Stomach (tissue), 9 donors: Measurements from ENCODE around the gene KRT8. TPM values are rescaled to one million over a fixed set of nuclear protein-coding genes. Genes with fewer than 3 reads are reported as not detected.
"Not testable (repeated sequence)": the region's sequence is repeated elsewhere in the genome, so short reads cannot be mapped to it uniquely, and the experiment has no call there.

Experiments used
- DNase-seq, 2 donors: peaks; one replicate each; pipeline versions ENCODE4 v3.0.0 to v3.0.0-alpha.2; 2013 to 2019
- H3K27ac ChIP-seq, 5 donors: fragments of 200-600 bp in 4 of 5; sonication (generic) in 4 of 5; one replicate each; pipeline ENCODE4 v1.5.1; 2013 to 2019; ENCODE audit warnings: mild to moderate bottlenecking in 1 of 5, moderate library complexity in 1 of 5
- H3K27me3 ChIP-seq, 3 donors: fragments of 200-600 bp; sonication (generic); one replicate each; pipeline ENCODE4 v1.5.1; 2017 to 2019; ENCODE audit warnings: mixed run types in 1 of 3
- H3K36me3 ChIP-seq, 4 donors: fragments of 200-600 bp; sonication (generic); 1 replicate in 3 of 4; 2 replicates in 1 of 4; pipeline ENCODE4 v1.5.1; 2016 to 2019
- H3K4me1 ChIP-seq, 4 donors: fragments of 200-600 bp; sonication (generic); one replicate each; pipeline ENCODE4 v1.5.1; 2016 to 2019
- H3K4me3 ChIP-seq, 4 donors: fragments of 200-600 bp; sonication (generic) in 3 of 4; one replicate each; pipeline ENCODE4 v1.5.1; 2016 to 2019; ENCODE audit warnings: mild to moderate bottlenecking in 1 of 4
- H3K9me3 ChIP-seq, 4 donors: fragments of 200-600 bp; sonication (generic); one replicate each; pipeline ENCODE4 v1.5.1; 2016 to 2019
- CTCF ChIP-seq, 7 experiments: fragments of 450-650 bp in 4 of 7; fragments of 200-600 bp in 3 of 7; sonication (generic) in 3 of 7; IDR thresholded peaks; one replicate each; pipeline ENCODE4 v1.5.1; 2016 to 2019; ENCODE audit warnings: antibody characterized with exemption in 7 of 7, control low read depth in 2 of 7, mild to moderate bottlenecking in 1 of 7
- EP300 ChIP-seq: sonication (generic); formaldehyde crosslinking; IDR thresholded peaks from one replicate; pipeline ENCODE4 v1.6.1; 2017; ENCODE audit warnings: antibody characterized with exemption
- POLR2A ChIP-seq, 4 donors: fragments of 450-650 bp; IDR thresholded peaks; one replicate each; pipeline ENCODE4 v1.6.1; 2016; ENCODE audit warnings: antibody characterized with exemption in 4 of 4, control low read depth in 2 of 4, mild to moderate bottlenecking in 1 of 4, moderate library complexity in 1 of 4
- POLR2AphosphoS5 ChIP-seq, 3 donors: sonication (generic); formaldehyde crosslinking; IDR thresholded peaks; one replicate each; pipeline ENCODE4 v1.6.1; 2016; ENCODE audit warnings: antibody characterized with exemption in 3 of 3
- WGBS, 5 donors: extraction: QIAGEN DNeasy Blood & Tissue Kit in 3 of 5; methylation state at CpG; one replicate each; pipeline versions ENCODE4 v1.1.5 to v1.1.7; 2013 to 2018; 5-methylcytosine and 5-hydroxymethylcytosine counted together
- intact Hi-C: fragments of 100-400 bp; cut with DNase I; formaldehyde crosslinking; loops from one replicate; pipeline ENCODE4 v1.15.1; 2023; ENCODE audit warnings: low total_unique reads
- polyA plus RNA-seq, 3 donors: library from polyadenylated mRNA; stranded (reverse); fragments of 200-250 nt; gene quantifications; one replicate each; pipeline ENCODE4 v1.2.3, GENCODE V29; 2013
- total RNA-seq, 5 donors: library from RNA; depleted of rRNA; stranded (reverse); fragments of >200 nt; gene quantifications; one replicate each; pipeline versions ENCODE4 v1.1.0 to v1.2.3, GENCODE V29; 2014 to 2016
- donor health status: healthy with polysubstance abuse.
- donor health status: Bipolar disorder and iron deficiency.
- donor health status: healthy.

The KRT8 gene
- total and polyA plus RNA-seq, 8 donors: 71.2 to 1,740 (median 607) TPM

GRCh38 chr12:52892207-52892852 is 12.5 kb downstream of the KRT8 start:
- intact Hi-C loops: no loop called here
- Histone ChIP-seq H3K4me1 (peaks cover 7 to 24% (median 17%) of the 10 kb centered on the region in 4 donors), H3K36me3 (peaks cover 1 to 10% (median 8%) of the 10 kb centered on the region in 4 donors), H3K4me3 (no peak overlapping the region), H3K27ac (no peak overlapping the region), H3K9me3 (no peaks in the 10 kb centered on the region), H3K27me3 (no peaks in the 10 kb centered on the region)
- TF ChIP-seq POLR2AphosphoS5 (IDR thresholded peaks at IDR 0.05) (no peak), POLR2A (IDR thresholded peaks at IDR 0.05) (no peak), CTCF (IDR thresholded peaks at IDR 0.05) (no peak), EP300 (no peak)
- no peak for DNase-seq
- 85 to 91% (median 88%) methylated on average over 6 to 7 of the region's 7 CpGs for WGBS, 5 donors

DNA sequence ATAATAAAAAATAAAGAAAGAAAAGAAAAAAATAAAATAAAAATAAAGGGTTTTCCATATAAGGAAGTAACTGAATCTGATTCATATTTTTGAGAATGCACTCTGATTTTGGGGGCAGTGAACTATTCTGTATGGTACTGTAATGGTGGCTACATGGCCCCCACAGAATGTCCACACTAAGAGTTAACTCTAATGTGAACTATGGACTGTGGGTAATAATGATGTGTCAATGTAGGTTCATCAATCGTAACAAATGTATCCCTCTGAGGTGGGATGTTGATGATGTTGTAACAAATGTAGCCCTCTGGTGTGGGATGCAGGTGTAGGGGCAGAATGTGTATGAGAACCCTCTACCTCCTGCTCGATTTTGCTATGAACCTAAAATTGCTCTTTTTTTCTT is 13.8 kb downstream of the KRT8 start:
- no peaks in the 10 kb centered on the region for H3K27me3 ChIP-seq
- no peaks in the 10 kb centered on the region for H3K9me3 ChIP-seq
- H3K4me1 ChIP-seq: peaks cover 0 to 11% (median 6%) of the 10 kb centered on the region in 4 donors
- no peaks in the 10 kb centered on the region for H3K36me3 ChIP-seq
- H3K4me3 ChIP-seq: no peak overlapping the region
- intact Hi-C loops: no loop called here
- no peak overlapping the region for H3K27ac ChIP-seq
- DNase-seq: no peak
- TF ChIP-seq CTCF (IDR thresholded peaks at IDR 0.05): no peak
- TF ChIP-seq EP300: no peak
- no peak for TF ChIP-seq POLR2AphosphoS5 (IDR thresholded peaks at IDR 0.05)
- TF ChIP-seq POLR2A (IDR thresholded peaks at IDR 0.05): no peak
- 48 to 74% (median 66%) methylated on average over 2 of the region's 2 CpGs for WGBS, 5 donors

DNA sequence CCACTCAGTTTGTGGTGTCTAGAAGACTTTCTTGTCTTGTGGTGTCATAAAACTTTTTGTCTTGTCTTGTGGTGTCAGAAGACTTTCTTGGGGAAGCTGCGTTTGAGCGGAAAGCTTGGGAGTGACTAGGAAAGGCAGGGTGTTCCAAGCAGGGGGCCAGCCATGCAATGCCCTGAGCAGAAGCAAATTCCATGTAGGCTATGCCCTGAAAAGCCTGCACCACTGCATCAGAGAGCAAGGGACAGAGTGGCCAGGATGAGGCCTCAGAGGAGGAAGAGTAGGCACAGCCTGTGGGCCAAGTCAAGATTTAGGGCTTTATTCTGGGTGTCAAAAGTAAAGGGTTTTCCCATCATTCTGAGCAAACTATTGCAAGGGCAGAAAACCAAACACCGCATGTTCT is 14.5 kb downstream of the KRT8 start:
- Histone ChIP-seq H3K36me3 (no peaks in the 10 kb centered on the region), H3K4me3 (no peak overlapping the region), H3K27ac (no peak overlapping the region), H3K9me3 (no peaks in the 10 kb centered on the region), H3K27me3 (no peaks in the 10 kb centered on the region), H3K4me1 (peaks cover 0 to 5% (median 1%) of the 10 kb centered on the region in 4 donors)
- intact Hi-C loops: no loop called here
- no peak for DNase-seq
- WGBS, 5 donors: 88 to 96% (median 90%) methylated on average over 3 of the region's 3 CpGs
- TF ChIP-seq POLR2A (IDR thresholded peaks at IDR 0.05) (no peak), POLR2AphosphoS5 (IDR thresholded peaks at IDR 0.05) (no peak), CTCF (IDR thresholded peaks at IDR 0.05) (no peak), EP300 (no peak)

- DNase-seq: peak; percentile 87 to 90
- 20 to 26% (median 22%) methylated on average over 13 of the region's 13 CpGs for WGBS, 5 donors
- Histone ChIP-seq H3K27ac (peak overlapping the region in 3 of 5 donors; percentile 27 to 62 (median 54)), H3K27me3 (peaks cover 0 to 22% (median 0%) of the 10 kb centered on the region in 3 donors), H3K4me1 (peaks cover 5 to 20% (median 6%) of the 10 kb centered on the region in 4 donors), H3K4me3 (no peak overlapping the region), H3K36me3 (no peaks in the 10 kb centered on the region), H3K9me3 (no peaks in the 10 kb centered on the region)
- intact Hi-C loops: loop anchor here (5.0 kb wide), 1 partner anchor 93 kb away; no protein-coding TSS in a partner anchor
- TF ChIP-seq EP300 (no peak), CTCF (IDR thresholded peaks at IDR 0.05) (peak in 6 of 7 experiments; percentile 9 to 96 (median 92)), POLR2A (IDR thresholded peaks at IDR 0.05) (no peak), POLR2AphosphoS5 (IDR thresholded peaks at IDR 0.05) (peak in 2 of 3 donors; percentile 5 to 41)
Measured at GRCh38 chr12:52884526-52885293, 20.2 kb downstream of the KRT8 start.

DNA sequence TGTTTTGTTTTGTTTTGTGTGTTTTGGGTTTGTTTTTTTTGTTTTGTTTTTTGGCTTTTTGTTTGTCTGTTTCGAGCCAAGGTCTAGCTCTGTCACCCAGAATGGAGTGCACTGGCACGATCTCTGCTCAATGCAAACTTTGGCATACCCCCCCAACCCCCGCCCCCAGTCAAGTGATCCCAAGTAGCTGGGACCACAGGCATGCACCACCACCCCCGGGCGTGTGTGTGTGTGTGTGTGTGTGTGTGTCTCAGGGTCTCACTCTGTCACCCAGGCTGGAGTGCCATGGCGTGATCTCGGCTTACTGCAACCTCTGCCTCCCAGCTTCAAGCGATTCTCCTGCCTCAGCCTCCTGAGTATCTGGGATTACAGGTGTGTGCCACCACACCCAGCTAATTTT is 24.4 kb downstream of the KRT8 start:
- H3K4me1 ChIP-seq: peaks cover 15 to 33% (median 27%) of the 10 kb centered on the region in 4 donors
- H3K4me3 ChIP-seq, H3K36me3 ChIP-seq, H3K27ac ChIP-seq, H3K9me3 ChIP-seq, intact Hi-C loops: not testable (repeated sequence)
- peak in 1 of 2 donors; percentile 9 for DNase-seq
- peaks cover 0 to 22% (median 0%) of the 10 kb centered on the region in 3 donors for H3K27me3 ChIP-seq
- 59 to 76% (median 60%) methylated on average over 8 of the region's 8 CpGs for WGBS, 5 donors
